ES-I3 (cell line): ENCODE results near the gene RNGTT.
"Not testable (repeated sequence)": the region's sequence is repeated elsewhere in the genome, so short reads cannot be mapped to it uniquely, and the experiment has no call there.

Experiments used
- H3K36me3 ChIP-seq: 2 replicates; pipeline ENCODE4 v1.6.1; 2013; ENCODE audit warnings: mild to moderate bottlenecking, low read length, control low read depth, moderate library complexity; ENCODE audit not compliant: insufficient read depth
- H3K4me1 ChIP-seq: 2 replicates; pipeline ENCODE4 v1.6.1; 2013; ENCODE audit warnings: mild to moderate bottlenecking, control low read depth, low read length; ENCODE audit not compliant: insufficient read depth
- H3K9ac ChIP-seq: 2 replicates; pipeline ENCODE4 v1.6.1; 2013; ENCODE audit warnings: low read depth, mild to moderate bottlenecking, low read length, moderate library complexity
- H3K9me3 ChIP-seq: 2 replicates; pipeline ENCODE4 v1.6.1; 2013; ENCODE audit warnings: mild to moderate bottlenecking, low read length, moderate library complexity; ENCODE audit not compliant: control insufficient read depth, insufficient read depth

Gene RNGTT

DNA sequence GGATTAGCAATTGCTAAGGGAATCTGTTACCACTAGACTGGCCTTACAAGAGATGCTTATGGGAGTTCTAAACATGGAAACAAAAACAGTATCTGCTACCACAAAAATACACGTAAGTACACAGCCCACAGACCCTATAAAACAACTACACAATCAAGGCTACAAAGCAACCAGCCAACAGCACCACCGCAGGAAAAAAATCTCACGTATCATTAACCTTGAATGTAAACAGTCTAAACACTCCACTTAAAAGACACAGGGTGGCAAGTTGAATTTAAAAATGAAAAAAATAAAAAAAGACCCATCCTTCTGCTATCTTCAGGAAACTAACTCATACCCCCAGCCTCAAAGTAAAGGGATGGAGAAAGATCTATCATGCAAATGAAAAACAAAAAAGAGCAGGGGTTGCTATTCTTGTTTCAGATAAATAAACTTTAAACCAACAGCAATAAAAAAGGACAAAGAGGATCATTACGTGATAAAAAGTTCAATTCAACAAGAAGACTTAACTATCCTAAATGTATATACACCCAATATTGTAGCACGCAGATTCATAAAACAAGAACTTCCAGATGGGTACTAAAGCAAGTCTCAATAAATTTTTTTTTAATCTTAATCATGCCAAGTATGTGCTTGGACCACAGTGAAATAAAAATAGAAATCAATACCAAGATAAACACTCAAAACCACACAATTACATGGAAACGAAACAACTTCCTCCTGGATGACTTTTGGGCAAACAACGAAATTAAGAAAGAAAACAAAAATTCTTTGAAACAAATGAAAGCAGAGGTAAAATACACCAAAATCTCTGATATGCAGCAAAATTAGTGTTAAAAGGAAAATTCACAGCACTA, 52.3 kb downstream of the RNGTT start:
- peaks cover 18% of the 10 kb centered on the region for H3K4me1 ChIP-seq
- H3K36me3 ChIP-seq: no peaks in the 10 kb centered on the region
- no peak overlapping the region for H3K9ac ChIP-seq
- no peaks in the 10 kb centered on the region for H3K9me3 ChIP-seq

DNA sequence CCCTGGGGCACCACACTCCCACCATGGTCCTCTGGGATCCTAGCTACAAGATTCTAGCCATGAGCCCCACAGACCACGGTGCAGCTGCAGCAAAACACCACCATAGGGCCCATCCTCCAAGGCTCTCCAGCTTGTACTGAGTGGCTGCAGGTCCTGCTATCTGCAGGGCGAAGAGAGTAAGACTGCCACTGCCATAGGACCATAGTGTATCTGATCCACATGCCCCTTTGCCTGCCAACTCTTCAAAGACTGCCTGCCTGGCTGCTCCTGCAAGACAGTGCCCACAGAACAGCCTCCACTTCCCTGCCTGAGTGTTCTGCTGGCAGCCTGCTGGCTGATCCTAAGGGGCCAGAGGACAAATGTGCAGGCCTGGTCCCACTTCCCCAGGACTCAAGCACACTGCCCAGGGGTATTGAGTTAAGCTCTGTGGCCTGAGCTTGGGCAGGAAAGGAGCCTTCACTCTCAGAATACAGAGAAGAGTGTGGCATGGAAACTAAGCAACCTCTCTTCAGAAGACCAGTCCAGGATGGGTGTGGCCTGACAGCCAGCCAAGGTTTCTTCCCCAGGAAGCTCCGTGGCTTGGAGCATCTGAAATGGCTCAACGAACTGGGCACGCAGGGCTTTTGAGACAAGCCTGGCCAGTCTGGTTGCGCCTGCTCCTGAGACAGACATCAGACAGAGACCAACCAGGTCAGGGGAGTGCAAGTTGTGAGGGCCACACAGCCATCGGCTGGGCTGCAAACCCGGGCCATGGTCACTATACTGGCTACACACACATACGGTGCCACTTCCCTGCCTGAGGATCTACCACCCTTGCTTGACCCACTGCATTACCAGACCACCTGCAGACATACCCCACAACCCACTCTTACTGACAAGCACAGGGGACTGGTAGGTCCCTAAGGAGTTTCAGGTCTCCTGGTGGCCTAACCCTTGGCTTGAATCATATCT, 54.5 kb downstream of the RNGTT start:
- Histone ChIP-seq H3K9ac (no peak overlapping the region), H3K9me3 (no peaks in the 10 kb centered on the region), H3K36me3 (no peaks in the 10 kb centered on the region), H3K4me1 (peaks cover 8% of the 10 kb centered on the region)

DNA sequence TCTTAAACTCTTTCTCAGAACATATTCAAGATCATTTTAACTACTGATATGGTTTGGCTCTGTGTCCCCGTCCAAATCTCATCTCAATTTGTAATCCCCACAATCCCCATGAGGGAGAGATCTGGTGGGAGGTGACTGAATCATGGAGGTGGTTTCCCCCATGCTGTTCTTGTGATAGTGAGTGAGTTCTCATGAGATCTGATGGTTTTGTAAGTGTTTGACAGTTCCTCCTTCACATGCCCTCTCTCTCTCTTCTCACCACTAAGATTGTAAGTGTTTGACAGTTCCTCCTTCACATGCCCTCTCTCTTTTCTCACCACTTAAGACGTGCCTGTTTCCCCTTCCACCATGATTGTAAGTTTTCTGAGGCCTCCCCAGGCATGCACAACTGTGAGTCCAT, 56.3 kb downstream of the RNGTT start:
- not testable (repeated sequence) for H3K4me1 ChIP-seq, H3K9ac ChIP-seq, H3K9me3 ChIP-seq, H3K36me3 ChIP-seq

DNA sequence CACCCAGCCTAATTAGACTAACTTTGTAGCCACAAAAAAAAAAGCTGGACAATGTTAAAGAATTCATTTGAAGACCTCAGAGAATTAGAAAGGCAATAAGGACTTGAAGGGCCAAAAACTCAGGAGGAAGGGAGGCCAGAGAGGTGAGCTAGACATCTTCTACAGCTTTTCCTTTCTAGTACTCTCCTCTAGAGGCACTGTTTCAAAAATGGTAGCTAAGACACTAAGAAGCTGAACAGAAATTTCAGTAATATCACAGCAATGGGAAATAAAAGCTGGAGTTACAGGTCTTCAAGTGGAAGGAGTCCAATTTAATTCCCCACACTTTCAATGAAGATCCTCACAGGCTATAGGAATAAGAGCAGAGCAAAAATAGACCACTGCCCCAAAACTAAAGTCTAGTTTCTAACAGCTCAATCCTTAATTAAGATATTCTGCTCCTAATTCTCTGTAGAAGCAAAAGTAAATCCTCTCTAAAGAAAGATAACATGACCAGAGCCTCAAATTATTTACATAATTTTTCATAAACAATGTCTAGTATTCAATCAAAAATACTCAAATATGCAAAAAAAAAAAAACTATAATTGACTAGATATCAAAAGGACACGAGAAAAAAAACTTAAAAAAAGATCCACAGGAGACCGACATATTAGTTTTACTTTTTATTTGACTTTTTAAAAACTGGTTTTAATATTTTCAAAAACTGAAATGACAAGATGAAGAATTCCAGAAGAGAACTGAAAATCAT, 63.7 kb downstream of the RNGTT start:
- Histone ChIP-seq H3K9me3 (no peaks in the 10 kb centered on the region), H3K9ac (no peak overlapping the region), H3K36me3 (no peaks in the 10 kb centered on the region), H3K4me1 (no peaks in the 10 kb centered on the region)

DNA sequence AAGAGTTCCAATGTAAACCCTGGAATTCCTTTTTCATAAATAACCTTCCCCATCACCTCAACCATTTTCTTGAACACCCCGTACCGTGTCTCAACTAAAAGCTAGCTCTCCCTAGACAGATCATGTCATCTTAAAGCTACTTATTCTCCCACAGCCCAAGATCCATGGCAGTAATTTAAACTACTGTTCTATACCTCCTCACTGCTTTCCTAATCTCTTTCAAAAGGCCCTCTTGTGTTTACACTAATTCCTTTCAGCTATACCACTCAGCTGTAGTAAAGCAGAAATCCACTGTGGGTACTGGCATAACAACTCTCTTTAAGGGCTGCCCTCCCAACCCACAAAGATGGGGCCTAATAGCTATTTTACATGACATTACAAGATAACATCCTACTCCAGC, 67.5 kb downstream of the RNGTT start:
- H3K9ac ChIP-seq: no peak overlapping the region
- H3K9me3 ChIP-seq: no peaks in the 10 kb centered on the region
- H3K36me3 ChIP-seq: no peaks in the 10 kb centered on the region; the same call in 1 of the 2 replicates
- H3K4me1 ChIP-seq: 0 out of 2 replicates have a peak, but pooled peaks cover 4% of the 10 kb centered on the region

DNA sequence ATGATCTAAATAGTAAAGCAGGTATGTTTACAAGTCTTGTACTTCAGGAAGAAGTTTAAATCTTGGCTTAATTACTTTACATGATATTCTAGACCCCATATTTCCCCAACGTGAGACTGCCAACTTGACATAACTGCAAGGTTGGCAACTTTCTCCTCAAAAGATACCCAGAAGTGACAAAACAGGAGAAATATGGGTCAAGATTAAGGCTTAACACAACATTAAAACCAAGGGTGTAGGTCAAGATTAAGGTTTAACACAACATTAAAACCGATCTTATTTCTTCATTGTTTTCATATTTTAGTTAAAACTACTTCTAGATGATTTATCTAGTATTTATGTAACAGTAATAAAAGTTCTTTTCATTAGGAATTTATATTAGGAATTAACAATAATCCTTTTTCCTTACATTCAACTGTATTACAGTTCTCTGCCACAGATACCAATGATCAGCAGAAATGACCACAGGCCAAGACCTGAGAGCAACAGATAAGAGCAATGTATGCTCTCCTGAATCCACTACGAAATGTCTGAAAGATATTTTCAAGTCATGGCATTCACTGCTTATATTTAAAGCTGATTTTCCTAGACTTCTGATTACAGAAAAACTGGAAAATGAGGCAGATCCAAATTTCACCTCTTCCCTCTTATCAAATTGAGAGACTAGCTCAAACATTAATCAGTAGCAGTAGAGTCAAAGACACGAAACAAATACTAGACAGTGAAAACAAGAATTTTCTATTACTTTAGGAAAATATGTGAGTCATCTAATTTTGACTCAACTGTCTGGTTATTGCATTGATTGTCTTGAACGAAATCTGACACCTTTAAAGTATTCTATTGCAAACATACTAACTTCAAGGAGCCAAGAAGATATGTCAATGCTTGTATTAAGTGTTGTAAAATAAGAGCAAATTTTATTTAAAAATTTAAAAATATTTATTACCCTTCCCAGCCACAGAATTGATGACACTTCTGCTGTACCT, 72.3 kb downstream of the RNGTT start:
- Histone ChIP-seq H3K9ac (no peak overlapping the region), H3K36me3 (no peaks in the 10 kb centered on the region; the same call in 1 of the 2 replicates), H3K4me1 (0 out of 2 replicates have a peak, but pooled peaks cover 4% of the 10 kb centered on the region), H3K9me3 (no peaks in the 10 kb centered on the region)

DNA sequence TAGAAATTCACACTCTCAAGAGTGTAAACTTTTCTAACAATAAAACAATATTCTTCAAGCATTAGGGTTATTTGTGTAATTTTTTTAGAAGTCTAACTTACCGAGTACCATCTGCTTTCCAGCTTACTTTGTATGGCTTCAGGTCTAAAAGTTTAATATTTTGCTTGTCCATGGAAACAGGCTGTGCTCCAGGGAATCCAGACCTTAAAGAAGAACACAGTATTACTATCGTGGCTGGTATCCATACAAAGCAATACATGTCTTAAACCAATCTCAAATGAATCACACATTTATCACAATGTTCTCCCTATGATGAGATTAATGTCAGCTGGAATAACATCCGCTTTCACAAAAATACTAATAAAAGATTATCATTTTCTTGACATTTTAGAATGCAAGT, 73.0 kb downstream of the RNGTT start:
- H3K36me3 ChIP-seq: no peaks in the 10 kb centered on the region; the same call in 1 of the 2 replicates
- no peak overlapping the region for H3K9ac ChIP-seq
- 0 out of 2 replicates have a peak, but pooled peaks cover 4% of the 10 kb centered on the region for H3K4me1 ChIP-seq
- no peaks in the 10 kb centered on the region; the same call in 1 of the 2 replicates for H3K9me3 ChIP-seq

DNA sequence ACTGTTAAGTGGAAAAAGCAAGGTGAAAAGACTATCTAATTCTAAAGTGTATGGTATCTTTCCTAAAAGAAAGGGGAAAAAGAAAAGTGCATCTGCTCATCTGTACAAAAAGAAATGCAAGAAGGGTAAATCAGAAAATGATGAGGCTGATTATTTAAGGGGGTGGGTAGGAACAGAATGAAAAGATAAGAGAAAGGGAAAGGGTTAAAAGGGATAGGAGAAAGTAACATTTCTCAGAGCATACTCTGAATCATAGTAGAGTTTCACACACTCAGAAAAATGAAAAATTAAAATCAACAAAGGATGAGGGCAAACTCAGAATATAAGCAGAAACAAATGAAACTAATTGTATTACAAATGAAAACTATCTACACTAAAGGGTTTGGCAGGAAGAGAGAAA, 79.1 kb downstream of the RNGTT start:
- Histone ChIP-seq H3K36me3 (no peaks in the 10 kb centered on the region; the same call in 1 of the 2 replicates), H3K9me3 (no peaks in the 10 kb centered on the region; the same call in 1 of the 2 replicates), H3K9ac (no peak overlapping the region), H3K4me1 (no peaks in the 10 kb centered on the region)

DNA sequence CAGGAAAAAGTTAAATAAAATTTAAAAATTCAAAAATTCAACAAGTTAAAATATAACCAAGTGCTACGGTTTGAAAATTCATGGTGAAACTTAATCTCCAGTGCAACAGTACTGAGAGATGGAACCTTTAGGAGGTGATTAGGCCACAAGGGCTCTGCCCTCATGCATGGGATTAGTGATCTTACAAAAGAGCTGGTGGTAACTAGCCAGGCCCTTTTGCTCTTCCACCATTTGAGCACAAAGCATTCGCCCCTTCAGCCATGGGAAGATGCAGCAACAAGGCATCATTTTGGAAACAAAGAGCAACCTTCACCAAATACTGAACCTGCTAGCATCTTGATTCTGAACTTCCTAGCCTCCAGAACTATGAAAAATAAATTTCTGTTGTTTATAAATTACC, 80.9 kb downstream of the RNGTT start:
- no peaks in the 10 kb centered on the region for H3K4me1 ChIP-seq
- H3K9me3 ChIP-seq: no peaks in the 10 kb centered on the region; the same call in 1 of the 2 replicates
- H3K36me3 ChIP-seq: no peaks in the 10 kb centered on the region; the same call in 1 of the 2 replicates
- no peak overlapping the region for H3K9ac ChIP-seq

DNA sequence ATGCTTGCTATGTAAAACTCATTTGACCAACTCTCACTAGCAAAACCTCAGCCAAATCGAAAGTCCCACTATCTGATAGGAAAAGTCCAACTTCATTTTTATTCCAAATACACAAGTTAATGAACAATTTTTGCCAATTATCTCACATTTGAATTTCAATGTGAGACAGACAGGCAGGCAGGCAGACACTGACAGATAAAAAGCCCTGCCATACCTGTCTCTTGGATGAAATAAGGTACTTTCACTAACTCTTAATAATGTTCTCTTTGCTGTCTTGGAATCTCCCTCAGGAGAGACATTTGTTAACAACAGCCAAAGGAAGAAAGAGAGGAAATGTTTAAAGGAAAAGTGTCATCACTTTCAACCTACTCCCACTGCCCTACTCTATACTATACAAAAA, 82.0 kb downstream of the RNGTT start:
- Histone ChIP-seq H3K4me1 (no peaks in the 10 kb centered on the region), H3K36me3 (no peaks in the 10 kb centered on the region; the same call in 1 of the 2 replicates), H3K9me3 (no peaks in the 10 kb centered on the region; the same call in 1 of the 2 replicates), H3K9ac (no peak overlapping the region)

DNA sequence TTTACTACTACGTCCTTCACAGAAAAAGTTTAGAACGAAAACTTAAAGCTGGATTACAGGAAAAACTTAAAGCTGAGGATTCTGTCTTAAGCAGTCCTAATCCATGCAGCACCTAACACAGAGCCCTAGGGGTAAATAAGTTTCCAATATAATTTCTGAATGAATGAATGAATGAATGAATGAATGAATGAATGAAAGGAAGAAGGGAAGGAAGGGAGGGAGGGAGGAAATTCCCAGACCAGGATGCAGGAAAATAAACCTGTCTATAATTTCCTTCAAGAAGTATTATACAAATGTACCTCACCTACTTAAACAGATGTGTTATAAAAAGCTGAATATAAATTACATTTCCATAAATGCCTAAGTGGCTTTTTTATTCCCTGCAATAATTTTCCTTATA, 83.4 kb downstream of the RNGTT start:
- Histone ChIP-seq H3K9ac (no peak overlapping the region), H3K9me3 (no peaks in the 10 kb centered on the region), H3K4me1 (no peaks in the 10 kb centered on the region), H3K36me3 (no peaks in the 10 kb centered on the region; the same call in 1 of the 2 replicates)

DNA sequence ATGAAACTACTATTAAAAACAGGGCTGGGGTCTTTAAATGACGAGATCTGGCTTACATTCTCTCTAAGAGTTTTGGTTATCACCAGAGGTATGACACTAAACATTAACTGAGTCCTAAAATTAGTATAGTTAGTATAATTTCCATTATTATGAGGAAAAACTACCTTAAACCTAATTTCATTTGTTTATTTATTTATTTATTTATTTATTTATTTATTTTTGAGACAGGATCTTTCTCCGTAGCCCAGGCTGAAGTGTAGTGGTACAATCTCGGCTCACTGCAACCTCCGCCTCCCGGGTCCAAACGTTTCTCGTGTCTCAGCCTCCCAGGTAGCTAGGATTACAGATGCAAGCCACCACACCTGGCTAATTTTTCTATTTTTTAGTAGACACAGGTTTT, 85.5 kb downstream of the RNGTT start:
- Histone ChIP-seq H3K4me1 (no peaks in the 10 kb centered on the region), H3K9me3 (no peaks in the 10 kb centered on the region), H3K9ac (no peak overlapping the region), H3K36me3 (no peaks in the 10 kb centered on the region; the same call in 1 of the 2 replicates)

DNA sequence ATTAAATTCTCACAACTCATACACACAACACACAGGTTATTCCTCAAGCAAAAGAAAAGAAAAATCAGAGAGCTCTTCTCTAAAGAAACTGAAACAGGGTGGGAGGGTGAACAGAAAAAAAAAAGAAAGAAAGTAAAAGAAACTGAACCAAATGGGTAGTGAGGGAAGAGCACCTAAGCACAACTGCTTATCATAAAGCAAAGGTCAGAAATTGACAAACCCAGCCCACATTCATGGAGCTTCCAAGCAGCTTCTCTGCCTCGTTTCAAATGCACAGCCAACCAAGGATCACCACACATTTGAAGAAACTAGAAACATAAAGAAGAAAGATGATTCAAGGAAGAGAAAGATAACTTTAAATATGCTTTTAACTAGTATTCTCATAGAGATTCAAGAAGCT, 90.5 kb downstream of the RNGTT start:
- H3K36me3 ChIP-seq: no peaks in the 10 kb centered on the region
- peaks cover 3% of the 10 kb centered on the region for H3K4me1 ChIP-seq
- H3K9me3 ChIP-seq: no peaks in the 10 kb centered on the region
- H3K9ac ChIP-seq: no peak overlapping the region
